GM23338 (cell line): ENCODE results near the gene IQCE. TPM values are rescaled to one million over a fixed set of nuclear protein-coding genes. Genes with fewer than 3 reads are reported as not detected.

Experiments used
- CTCF ChIP-seq, 2 experiments: fragments of 200-600 bp in 1 of 2; sonication (generic) in 1 of 2; conservative IDR thresholded peaks; 2 replicates each; pipeline versions ENCODE4 v1.5.1 to v1.6.1; 2016 to 2017; ENCODE audit warnings: antibody characterized with exemption in 2 of 2, low read depth in 2 of 2, mild to moderate bottlenecking in 2 of 2, moderate library complexity in 1 of 2
- ETS1 ChIP-seq: IDR thresholded peaks from 2 replicates; pipeline ENCODE4 v1.6.1; 2016; ENCODE audit warnings: antibody characterized with exemption
- EZH2phosphoT487 ChIP-seq: fragments of 200-600 bp; sonication (generic); IDR thresholded peaks from one replicate; pipeline ENCODE4 v1.8.1; 2018; ENCODE audit warnings: antibody characterized with exemption; ENCODE audit not compliant: unreplicated experiment
- ZNF114 ChIP-seq: fragments of 250-450 bp; sonication (Bioruptor Pico); IDR thresholded peaks from 2 replicates; pipeline ENCODE4 v1.5.0; 2020; ENCODE audit warnings: mild to moderate bottlenecking, moderate library complexity
- ZNF462 ChIP-seq: fragments of 250-450 bp; sonication (Bioruptor Pico); IDR thresholded peaks from 2 replicates; pipeline ENCODE4 v1.5.0; 2020; ENCODE audit warnings: mild to moderate bottlenecking, moderate library complexity
- polyA plus RNA-seq: library from polyadenylated mRNA; unstranded; fragments of >200 nt; fragmentation: Nextera tagmentation; extraction: Ambion mirVana; gene quantifications from 2 replicates; pipeline ENCODE4 v1.2.1, GENCODE V29; 2016
- total RNA-seq: library from RNA; depleted of rRNA; stranded (reverse); fragments of >200 nt; shearing (Covaris generic); gene quantifications from 2 replicates; pipeline ENCODE4 v1.2.3, GENCODE V29; 2014

IQCE gene
- total and polyA plus RNA-seq, 2 experiments from 2014 or later: 5.0 to 7.7 TPM

GRCh38 chr7:2530071-2530987, 28.4 kb upstream of the IQCE start (continued):
- TF ChIP-seq ETS1 (no peak), CTCF (conservative IDR thresholded peaks at IDR 0.05; ENCODE audit: low read depth in 2 of 2) (no peak), ZNF114 (CRISPR knock-in tag) (no peak), EZH2phosphoT487 (no peak), ZNF462 (CRISPR knock-in tag) (no peak)
